EH (cell line): ENCODE measurements around the gene CDC6.

ENCODE experiments used
- DNase-seq: peaks from one replicate; pipeline ENCODE4 v3.0.0-alpha.2; 2015; ENCODE audit warnings: low read depth

CDC6 gene

GRCh38 chr17:40323391-40324381, 36.0 kb downstream of the CDC6 start:
- DNase-seq, result peak; percentile 77

DNA sequence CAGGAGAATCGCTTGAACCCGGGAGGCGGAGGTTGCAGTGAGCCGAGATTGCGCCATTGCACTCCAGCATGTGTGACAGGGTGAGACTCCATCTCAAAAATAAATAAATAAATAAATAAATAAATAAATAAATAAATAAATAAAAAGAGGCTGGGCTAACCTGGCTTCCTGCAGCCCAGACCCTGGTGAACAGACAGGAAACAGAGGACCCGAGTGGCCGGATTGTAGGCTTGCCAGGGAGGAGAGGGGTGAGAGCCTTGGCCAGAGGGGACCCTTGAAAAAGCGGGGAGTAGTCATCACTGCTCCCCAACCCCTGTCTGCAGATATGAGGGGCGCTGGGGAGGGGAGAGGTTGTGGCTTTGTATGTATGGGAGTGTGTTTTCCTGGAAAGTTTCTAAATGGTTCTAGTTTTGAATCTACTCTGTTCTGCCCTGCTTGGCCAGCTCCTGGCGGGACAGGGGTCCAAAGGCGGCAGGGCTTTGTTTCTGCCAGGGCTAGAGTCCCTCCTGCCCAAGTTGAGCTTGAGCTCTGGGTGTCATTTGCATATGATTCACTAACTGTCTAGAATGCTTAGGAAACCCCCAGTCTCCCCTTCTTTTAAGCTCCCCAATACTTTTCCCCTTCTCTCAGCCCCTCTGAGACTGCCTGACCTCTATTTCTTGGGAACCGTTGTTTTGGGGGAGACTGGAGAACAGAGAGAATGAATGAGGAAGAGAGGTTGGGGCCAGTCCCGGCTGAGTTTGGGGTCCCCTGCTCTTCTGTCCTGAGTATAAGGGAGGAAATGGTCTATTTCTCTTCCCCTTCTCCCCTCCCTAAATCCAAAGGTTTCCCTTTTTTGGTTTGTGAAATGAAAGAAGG, 37.7 kb downstream of the CDC6 start:
- DNase-seq, result no peak

- DNase-seq, result no peak
Observed at GRCh38 chr17:40326014-40326831, 38.5 kb downstream of the CDC6 start.

DNA sequence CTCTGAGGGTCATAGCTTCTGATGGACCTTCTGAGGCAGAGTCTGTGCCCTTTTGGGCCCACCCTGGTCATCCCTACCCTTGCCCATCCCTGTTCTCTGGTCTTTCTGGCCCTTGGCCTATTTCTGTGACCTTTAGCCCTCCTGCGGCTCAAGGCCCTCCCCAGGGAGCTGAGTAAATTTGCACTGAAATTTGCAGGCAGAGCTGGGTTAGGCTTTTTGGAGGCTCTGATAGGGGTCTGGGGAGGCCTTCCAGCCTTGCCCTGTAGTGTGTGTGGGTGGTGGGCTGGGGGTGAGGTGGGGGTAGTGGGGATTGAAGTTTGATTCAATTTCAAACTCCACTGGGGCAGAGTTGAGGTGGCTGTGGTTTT, 39.1 kb downstream of the CDC6 start:
- no peak for DNase-seq

DNA sequence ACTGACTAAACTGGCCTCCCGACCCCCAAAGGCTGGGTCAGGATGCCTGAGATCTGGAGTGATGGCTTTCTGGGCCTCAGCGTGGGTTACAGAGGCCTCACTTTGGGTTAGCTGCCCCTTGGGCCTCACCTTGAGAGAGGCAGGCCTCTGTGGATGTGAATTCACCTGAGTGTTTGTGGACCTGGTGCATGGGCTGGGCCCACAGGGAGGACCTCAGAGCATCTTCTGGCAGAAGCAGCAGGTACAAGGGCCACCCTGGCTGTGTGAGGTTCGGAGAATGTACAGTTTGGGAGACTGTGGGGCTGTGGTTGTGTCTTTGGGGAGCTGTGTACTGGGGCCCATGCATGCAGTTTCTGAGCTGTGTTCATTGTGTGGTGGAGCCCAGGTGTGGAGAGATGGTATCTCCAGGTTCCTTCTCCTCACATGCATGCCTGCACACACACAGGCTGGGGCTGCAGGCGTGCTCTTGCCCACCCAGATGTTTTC, 39.6 kb downstream of the CDC6 start:
- no peak for DNase-seq

GRCh38 chr17:40327735-40328385, 40.2 kb downstream of the CDC6 start:
- no peak for DNase-seq

- no peak for DNase-seq
Observed at GRCh38 chr17:40328386-40328766, 40.7 kb downstream of the CDC6 start.

DNA sequence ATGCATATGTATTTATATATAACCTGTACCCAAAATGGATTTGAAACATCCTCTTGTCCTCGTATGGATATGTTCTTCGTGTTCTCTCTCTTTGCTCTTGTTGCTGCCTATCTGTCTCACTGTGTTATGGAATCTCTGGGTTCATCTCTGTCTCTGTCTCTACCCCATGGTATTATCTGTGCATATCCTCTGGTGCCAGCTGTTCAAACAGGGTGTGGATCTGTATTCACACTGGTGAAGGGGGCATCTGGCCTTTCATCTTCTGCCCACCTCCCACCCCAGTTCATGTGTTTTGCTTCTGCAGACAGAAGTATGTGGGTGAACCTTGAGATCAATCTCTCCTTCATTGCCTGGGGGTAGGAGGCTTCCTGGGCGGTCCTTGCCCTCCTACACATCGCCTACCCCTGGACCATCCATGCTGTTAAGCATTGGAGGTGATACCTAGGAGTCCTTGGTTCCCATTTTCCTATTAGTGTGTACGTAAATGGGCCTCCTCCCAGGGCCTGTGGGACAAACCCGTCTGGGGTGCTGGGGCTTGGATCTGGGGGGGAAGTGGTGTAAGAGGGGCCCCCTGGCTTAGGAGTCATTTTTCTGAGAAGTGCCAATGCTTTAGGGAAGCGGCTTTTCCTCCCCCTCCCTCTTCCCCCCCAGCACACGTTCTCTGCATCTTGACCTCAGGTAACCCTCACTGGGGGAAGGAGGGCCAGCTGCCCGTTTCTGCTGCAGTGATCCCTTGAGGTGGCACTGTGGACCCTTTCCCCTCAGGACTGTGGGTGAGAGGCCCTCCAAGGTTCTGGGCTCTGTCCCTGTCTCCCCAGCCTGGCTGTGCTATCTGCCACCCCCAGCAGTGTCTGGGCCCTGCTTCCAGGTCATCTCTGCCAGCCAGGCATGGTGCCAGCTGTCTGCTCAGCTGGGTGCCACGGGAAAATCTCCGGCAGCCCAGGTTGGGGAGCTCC, 42.4 kb downstream of the CDC6 start:
- DNase-seq, result peak; percentile 34

GRCh38 chr17:40330850-40331470, 43.3 kb downstream of the CDC6 start:
- DNase-seq, result no peak

DNA sequence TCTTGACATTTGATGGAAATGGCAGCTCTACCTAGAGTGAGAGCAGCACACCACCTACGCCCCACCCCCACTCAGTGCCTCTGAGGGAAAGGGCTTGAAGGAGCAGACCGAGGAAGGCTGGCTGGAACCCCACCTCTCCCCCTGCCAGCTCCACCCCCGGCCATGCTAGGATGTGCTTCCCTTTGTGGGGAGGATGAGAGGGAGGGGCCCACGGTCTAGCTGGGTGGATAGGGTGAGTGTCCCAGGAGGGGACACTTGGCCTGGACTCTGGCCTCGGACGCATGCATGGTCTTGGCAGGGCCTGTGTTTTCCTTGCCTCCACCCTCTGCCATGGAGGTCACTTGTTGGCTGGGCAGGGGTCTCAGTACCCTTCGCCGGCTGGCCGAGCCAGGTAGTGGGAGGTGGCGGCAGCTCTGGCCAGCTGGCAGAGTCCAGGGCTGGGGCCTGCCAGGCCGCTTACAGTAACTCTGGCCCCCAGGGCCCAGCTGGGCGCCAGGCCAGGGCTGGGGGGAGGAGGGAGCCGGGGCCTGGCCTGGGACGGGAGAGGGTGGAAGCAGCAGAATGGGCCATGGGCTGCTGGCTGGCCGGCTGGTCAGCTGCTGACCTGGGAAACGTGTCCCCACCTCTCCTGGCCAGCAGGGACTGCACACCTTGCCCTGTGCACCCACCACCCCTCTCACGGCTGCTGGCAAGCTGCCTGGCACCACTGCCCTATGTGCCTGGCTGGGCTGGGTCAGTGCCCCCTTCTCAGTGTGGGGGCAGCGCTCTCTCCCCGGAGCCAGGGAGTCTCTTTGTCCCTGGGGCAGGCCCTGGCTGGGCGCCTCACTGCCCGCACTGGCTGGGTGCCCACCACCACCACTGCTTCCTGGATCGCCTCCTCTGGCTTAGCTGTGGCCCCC, 44.3 kb downstream of the CDC6 start:
- peak; percentile 70 for DNase-seq

DNA sequence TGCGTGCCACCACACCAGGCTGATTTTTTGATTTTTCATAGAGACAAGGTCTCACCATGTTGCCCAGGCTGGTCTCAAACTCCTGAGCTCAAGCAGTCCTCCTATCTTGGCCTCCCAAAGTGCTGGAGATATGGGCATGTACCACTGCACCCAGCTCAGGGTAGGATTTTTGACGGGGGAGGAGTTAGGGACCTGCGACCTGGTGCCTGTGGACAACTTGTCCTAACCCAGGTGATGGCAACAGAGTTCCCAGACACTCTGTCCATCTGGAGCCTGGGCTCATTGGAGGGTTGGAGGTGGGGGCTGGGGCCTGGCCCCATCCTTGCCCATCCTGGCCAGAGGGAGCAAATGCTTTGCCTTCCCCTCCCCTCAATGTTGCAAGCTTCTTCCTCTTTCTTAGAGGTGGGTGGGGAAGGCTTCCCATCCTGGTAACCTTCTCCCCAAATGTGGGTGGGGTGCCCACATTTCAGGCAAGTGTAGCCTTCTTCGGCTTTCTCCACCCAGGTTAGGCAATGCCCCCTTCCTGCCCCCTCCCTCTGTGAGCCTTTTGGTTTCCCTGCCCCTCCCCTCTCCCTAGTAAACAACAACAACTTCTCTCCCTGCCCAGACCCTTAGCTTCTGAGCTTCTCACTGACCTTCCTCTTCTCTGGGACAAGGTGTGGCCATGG, 46.2 kb downstream of the CDC6 start:
- DNase-seq, result no peak

DNA sequence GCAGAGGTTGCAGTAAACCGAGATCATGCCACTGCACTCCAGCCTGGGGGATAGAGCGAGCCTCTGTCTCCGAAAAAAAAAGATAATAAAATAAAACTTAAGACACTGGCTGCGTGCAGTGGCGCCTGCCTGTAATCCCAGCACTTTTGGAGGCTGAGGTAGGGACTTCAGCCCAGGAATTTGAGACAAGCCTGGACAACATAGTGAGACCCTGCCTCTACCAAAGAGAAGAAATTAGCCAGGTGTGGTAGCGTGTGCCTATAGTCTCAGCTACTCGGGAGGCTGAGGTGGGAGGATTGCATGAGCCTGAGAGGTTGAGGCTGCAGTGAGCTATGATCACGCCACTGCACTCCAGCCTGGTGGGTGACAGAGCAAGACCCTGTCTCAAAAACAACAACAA, 47.9 kb downstream of the CDC6 start:
- no peak for DNase-seq

DNA sequence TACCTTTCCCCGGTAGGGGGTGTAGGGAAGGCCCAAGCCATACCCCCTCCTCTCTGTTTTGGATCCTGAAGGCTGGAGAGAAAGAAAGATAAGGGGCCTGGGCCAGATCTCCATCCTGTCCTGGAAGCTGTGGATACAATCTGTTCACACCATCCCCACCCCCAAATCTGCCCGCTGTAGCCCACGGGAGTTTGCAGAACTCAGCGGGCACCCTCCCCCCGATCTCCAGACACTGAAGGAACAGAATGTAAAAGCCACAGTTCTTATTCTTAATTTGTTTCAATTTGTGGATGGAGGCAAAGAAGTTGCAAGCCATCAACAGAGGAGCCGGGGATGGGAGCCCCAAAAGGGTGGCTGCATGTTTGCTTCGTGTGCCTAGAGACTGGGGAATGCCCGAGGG, 49.7 kb downstream of the CDC6 start:
- DNase-seq, result no peak

DNA sequence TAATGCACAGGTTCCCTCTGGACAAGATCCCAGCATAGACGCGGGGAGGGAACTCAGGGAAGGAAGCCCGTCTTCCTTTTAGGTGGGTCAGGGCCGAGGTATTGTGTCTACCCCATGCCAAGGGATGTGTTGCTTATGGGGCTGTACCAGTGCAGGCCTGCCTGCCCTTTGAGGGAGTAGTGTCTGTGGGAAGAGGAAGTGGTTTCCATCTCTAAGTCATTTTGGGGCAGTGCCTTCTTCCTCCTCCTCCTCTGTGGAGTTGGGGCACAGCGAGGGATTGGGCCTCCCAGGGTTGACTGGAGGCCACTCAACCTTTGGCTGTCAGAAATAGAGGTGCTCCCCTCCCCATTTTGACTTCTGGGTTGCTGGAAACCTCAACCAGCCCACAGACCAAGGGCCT, 50.4 kb downstream of the CDC6 start:
- DNase-seq, result no peak

GRCh38 chr17:40338941-40339649, 51.4 kb downstream of the CDC6 start:
- no peak for DNase-seq

DNA sequence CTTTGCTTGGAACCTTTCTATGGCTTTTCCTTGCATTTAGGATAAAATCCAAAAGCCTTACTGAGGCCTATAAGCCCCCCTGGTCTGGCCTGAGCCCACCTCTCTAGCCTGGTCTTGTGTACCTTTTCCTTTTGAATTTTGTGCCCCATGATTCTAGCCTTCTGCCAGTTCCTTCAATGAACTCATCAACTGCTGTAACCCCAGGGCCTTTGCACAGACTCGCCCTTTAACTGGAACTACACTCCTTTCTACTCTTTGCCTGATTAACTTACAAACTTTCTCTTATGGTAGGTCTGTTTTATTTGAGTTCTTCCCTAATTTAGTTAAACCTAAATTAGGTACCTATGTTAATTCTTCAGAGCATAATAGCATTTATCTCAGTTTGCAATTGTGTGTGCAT, 52.6 kb downstream of the CDC6 start:
- no peak for DNase-seq
